NCI-H774 (cell line): ENCODE results near the gene WSB2.

Experiments used
- DNase-seq: peaks from one replicate; lab custom pipeline; 2025; lab: John Stamatoyannopoulos, UW

WSB2 gene

GRCh38 chr12:118061873-118062843 is 1.2 kb upstream of the WSB2 start:
- DNase-seq, result peak; percentile 71

GRCh38 chr12:118060301-118061010 is 523 bp downstream of the WSB2 start:
- no peak for DNase-seq

DNA sequence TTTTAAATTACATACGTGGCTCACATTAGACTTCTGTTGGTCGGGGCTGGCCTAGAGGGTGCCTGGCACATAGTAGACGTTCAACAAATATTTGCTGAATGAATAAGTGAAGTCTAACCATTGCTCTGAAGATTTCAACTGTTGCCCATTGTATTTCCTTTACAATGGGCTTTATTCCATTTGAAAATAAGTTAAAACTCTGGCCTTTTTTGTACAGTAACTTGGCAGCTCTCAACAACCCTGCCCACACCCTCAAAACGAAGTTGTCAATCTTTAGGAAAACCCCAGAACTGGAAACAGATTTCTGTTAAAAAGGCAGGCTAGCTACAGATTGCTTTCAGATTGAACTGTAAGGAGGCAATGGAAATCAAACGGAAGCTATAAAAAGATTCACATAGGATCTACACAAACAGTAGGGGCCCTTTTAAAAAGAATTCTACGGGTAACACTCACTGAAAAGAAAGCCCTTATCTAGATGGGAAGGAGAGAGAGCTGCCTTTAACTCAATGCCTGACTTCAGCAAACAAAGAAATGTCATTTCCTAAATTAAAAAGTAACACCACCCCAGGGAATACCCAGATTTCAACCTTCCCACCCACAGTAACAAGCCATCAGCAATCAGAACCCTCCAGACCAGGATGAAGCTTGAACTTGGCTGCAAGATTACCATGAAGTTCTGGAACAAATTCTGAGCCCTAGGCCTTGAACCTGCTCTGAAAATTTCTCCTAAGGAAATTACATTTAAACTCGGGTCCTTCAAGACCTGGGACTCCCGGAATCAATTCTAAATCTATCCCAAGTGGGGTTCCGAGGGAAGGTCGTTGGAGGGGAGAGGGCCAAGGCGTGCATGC is 1.4 kb downstream of the WSB2 start:
- peak; percentile 27 for DNase-seq

- DNase-seq, result no peak
These were observed 2.1 kb downstream of the WSB2 start for GRCh38 chr12:118058881-118059280.

GRCh38 chr12:118058227-118058626 is 2.8 kb downstream of the WSB2 start:
- no peak for DNase-seq

DNA sequence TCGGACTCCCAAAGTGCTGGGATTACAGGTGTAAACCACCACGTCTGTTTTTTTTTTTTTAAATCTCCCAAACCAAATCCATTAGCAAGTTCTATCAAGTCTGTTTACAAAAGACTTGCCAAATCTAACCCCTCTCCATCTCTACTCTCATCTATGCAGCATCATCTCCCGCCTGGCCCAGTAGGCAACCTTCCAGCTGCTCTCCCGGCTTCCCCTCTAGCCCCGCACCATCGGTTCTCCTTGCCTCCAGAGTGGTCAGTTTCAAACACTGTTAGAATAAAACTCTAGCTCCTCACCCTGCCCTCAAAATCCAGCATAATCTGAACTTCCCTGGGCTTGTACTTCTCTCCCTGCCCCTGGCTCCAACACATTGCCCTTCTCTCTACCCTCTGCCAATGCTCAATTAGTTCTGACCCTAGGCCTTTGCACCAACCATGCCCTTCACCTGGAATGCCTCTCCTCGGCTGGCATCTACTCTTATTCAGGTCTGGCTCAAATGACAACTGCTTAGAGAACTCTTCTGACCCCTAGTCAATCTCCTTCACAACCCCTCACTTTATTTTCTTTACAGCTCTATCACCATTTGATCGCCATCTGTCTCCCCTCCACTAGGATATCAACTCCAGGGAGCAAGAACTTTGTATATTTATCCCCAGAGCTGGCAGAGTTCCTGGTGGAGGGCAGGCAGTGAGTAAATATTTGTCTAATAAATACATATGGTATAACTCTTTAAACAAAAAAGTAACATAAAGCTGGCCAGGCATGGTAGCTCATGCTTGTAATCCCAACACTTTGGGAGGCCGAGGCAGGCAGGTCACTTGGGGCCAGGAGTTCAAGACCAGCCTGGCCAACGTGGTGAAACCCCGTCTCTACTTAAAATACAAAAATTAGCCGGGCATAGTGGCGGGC is 4.9 kb downstream of the WSB2 start:
- peak; percentile 22 for DNase-seq

GRCh38 chr12:118055144-118055557 is 5.8 kb downstream of the WSB2 start:
- peak; percentile 22 for DNase-seq

DNA sequence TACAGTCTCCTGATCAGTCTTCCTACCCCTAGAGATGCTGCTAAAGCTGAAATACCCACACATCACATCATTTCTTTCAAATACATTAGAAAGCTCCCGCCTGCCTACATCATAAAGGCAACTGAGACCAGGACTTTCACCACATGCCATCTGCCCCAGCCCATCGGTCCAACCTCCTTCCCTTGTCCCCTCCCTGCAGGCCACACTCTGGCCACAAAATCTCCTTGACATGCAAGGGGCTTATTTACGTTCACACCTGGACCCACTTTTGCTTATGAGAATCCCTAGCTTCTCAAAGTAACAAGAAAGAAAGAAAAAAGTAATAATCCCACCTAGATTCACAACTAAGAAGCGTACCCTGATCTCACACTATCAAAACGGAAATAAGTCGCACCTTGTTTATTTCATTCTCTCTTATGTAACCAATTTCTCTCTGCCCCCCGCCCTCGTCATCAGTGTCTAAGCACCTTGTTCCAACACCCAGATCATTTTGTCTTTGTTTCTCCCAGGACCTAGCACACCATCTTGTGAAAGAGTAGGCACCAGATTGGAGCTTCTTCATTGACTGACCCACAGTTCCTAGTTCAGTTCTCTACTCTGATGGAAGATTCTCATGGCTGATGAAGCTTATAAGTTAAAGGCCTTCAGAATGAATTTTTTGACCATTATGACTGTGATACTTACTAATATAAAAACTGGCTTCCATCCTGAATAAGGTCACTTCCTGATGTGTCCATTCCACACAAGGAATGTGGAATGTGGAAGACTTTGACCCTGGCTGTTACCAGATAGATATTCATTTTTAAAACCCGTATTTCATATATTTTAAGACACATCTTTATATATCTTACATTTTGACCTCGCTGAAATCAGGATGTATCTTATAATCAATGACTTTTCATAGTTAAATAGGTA is 7.7 kb downstream of the WSB2 start:
- no peak for DNase-seq

DNA sequence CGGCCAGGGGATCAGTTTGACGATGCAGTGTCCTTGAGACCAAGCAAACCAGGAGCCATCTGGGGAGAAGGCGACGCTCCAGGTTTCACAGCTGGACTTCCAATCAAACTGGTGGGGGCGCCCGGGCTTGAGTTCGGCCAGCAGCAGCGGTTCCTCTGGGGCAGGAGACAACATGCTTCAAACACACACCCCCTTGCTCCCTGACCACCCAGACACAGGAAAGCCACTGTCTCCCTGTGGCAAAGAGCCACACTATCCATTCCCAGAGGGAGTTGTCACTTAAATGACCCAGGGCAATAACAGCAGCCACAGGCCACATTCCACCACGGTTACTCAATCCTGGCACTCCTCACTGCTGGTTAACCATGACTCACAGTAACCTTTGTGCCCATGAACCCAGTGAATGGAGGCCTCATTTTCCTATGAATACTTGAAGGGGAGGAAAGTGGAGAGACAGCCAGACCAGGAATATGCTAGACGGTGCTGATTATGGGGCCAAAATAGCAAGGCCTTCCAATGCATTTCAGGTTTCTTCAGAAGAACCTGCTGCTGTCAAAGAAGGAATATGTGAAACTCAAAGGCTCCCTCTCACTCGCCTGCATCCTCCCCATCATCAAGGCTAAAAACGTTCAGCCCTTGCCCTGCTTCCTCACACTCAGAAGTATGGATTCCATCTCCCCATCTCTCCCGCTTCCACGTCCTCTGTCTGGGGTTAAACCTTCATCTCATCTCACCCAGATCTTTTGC is 8.5 kb downstream of the WSB2 start:
- no peak for DNase-seq

- no peak for DNase-seq
These were observed 9.7 kb downstream of the WSB2 start for GRCh38 chr12:118050972-118051910.

DNA sequence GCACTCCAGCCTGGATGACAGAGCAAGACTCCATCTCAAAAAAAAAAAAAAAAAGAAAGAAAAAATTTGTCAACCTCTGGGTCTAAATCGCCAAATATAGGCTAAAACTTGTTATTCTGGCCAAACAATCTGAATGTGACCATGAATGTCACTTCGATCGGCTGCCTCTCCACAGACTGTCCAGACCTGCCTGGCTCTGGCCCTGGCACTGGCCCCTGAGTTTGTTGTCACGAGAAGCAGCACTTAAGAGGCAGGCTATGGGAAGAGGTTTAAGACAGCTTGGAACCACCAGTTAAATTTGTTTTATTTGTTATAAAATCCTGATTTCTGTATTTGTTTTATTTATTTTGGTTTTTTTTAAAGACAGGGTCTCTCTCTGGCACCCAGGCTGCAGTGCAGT is 14.5 kb downstream of the WSB2 start:
- no peak for DNase-seq

- no peak for DNase-seq
These were observed 16.4 kb downstream of the WSB2 start for GRCh38 chr12:118044577-118044976.

GRCh38 chr12:118044075-118044474 is 16.9 kb downstream of the WSB2 start:
- no peak for DNase-seq

GRCh38 chr12:118042091-118042490 is 18.9 kb downstream of the WSB2 start:
- no peak for DNase-seq

DNA sequence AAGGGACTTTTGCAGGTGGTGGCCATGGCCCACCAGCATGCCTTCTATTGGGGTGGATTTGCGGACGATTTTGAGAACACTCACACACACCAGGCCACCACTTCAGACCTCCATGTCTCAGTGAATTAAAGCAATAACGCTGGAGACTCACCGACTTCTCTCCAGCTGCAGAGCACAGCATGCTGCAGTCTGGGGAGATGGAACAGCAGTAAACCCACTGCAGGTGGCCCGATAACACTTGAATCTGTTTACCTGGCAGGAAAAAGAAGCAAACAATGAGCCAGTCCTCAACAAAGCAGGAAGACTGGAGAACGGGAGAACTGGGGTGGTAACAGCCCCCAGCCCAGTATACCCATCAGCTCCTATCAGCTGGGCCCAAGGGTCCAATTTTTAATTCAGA is 22.8 kb downstream of the WSB2 start:
- DNase-seq, result peak; percentile 65

DNA sequence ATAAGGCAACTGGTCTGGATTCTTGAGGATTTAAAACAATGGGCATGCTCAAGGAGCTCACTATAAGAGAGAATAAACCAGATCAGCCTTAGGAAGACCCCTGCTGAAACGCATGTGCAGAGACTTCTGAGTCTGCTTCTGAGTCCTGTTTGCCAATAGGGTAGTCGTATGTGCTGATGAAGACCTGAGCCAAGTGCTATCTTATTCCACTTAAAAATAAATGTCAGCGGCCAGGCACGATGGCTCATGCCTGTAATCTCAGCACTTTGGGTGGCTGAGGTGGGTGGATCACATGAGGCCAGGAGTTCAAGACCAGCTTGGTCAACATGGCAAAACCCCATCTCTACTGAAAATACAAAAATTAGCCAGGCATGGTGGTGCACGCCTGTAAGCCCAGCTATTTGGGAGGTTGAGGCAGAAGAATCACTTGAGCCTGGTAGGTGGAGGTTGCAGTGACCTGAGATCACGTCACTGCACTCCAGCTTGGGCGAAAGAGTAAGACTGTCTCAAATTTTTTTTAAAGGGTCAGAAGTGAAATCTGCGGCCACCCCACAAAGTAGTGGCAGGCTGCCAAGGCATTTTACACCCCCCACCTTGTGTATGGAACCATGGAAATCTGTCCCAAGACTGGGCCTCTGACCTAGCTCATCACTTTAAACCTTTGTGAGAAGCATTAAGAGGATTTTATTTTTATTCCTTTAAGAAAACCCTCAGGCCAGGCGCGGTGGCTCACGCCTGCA is 24.1 kb downstream of the WSB2 start:
- DNase-seq, result no peak
